HG02588 (cell line): ENCODE results near the gene ZNF665.
"Not testable (repeated sequence)": the region's sequence is repeated elsewhere in the genome, so short reads cannot be mapped to it uniquely, and the experiment has no call there.

Experiments
- ATAC-seq: cut with Tn5 transposase; IDR thresholded peaks from one replicate; pipeline ENCODE4 v1.9.1; 2021; ENCODE audit warnings: mild to moderate bottlenecking, moderate library complexity; ENCODE audit not compliant: unreplicated experiment

Gene ZNF665

GRCh38 chr19:53192771-53193534 is at the start of gene ZNF665:
ZNF665 (minus strand) TSS chr19:53193358; CDS start chr19:53182898, 10,460 bp downstream.
- ATAC-seq, result peak; percentile 62

GRCh38 chr19:53237114-53237777 is 44.1 kb upstream of the ZNF665 start:
- ATAC-seq, result no peak

- no peak for ATAC-seq
These were observed 31.4 kb upstream of the ZNF665 start for GRCh38 chr19:53224606-53225005.

GRCh38 chr19:53222716-53223115 is 29.6 kb upstream of the ZNF665 start:
- ATAC-seq, result not testable (repeated sequence)

GRCh38 chr19:53212703-53213320 is 19.7 kb upstream of the ZNF665 start:
- no peak for ATAC-seq

GRCh38 chr19:53211554-53211953 is 18.4 kb upstream of the ZNF665 start:
- not testable (repeated sequence) for ATAC-seq

- ATAC-seq, result no peak
These were observed 3.7 kb upstream of the ZNF665 start for GRCh38 chr19:53196777-53197396.

GRCh38 chr19:53195265-53195903 is 2.2 kb upstream of the ZNF665 start:
- ATAC-seq, result no peak

GRCh38 chr19:53193535-53194222 is 521 bp upstream of the ZNF665 start:
- no peak for ATAC-seq

GRCh38 chr19:53190253-53190652 is 2.9 kb downstream of the ZNF665 start:
- ATAC-seq, result no peak

GRCh38 chr19:53189691-53190198 is 3.4 kb downstream of the ZNF665 start:
- not testable (repeated sequence) for ATAC-seq

- not testable (repeated sequence) for ATAC-seq
These were observed 7.8 kb downstream of the ZNF665 start for GRCh38 chr19:53185155-53185882.

- ATAC-seq, result no peak
These were observed 9.9 kb downstream of the ZNF665 start for GRCh38 chr19:53183146-53183764.

- no peak for ATAC-seq
These were observed 11.0 kb downstream of the ZNF665 start for GRCh38 chr19:53182202-53182601.

GRCh38 chr19:53177986-53178385 is 15.2 kb downstream of the ZNF665 start:
- ATAC-seq, result no peak

GRCh38 chr19:53172889-53173288 is 20.3 kb downstream of the ZNF665 start:
- no peak for ATAC-seq

- no peak for ATAC-seq
These were observed 27.5 kb downstream of the ZNF665 start for GRCh38 chr19:53165691-53166091.

- ATAC-seq, result no peak
These were observed 32.0 kb downstream of the ZNF665 start for GRCh38 chr19:53161123-53161522.

- no peak for ATAC-seq
These were observed 32.8 kb downstream of the ZNF665 start for GRCh38 chr19:53160350-53160749.
